GM21576 (cell line): ENCODE results near the gene PIPOX.

Source experiments
- ATAC-seq: cut with Tn5 transposase; IDR thresholded peaks from one replicate; pipeline ENCODE4 v1.9.1; 2021; ENCODE audit warnings: mild to moderate bottlenecking, moderate library complexity; ENCODE audit not compliant: unreplicated experiment

Gene PIPOX

GRCh38 chr17:29095439-29095838 lies 52.5 kb downstream of the PIPOX start:
- ATAC-seq, result no peak

GRCh38 chr17:29096094-29096493 lies 53.2 kb downstream of the PIPOX start:
- no peak for ATAC-seq

GRCh38 chr17:29099527-29099926 lies 56.6 kb downstream of the PIPOX start:
- ATAC-seq, result no peak

- ATAC-seq, result no peak
Measured at GRCh38 chr17:29100296-29100695, 57.4 kb downstream of the PIPOX start.

- ATAC-seq, result no peak
Measured at GRCh38 chr17:29102046-29102445, 59.1 kb downstream of the PIPOX start.

GRCh38 chr17:29102741-29103181 lies 59.8 kb downstream of the PIPOX start:
- no peak for ATAC-seq

GRCh38 chr17:29103341-29103740 lies 60.4 kb downstream of the PIPOX start:
- no peak for ATAC-seq
